GM18505 (cell line): ENCODE results near the gene ESM1.
"Not testable (repeated sequence)": the region's sequence is repeated elsewhere in the genome, so short reads cannot be mapped to it uniquely, and the experiment has no call there.

ENCODE experiments used
- ATAC-seq: cut with Tn5 transposase; IDR thresholded peaks from one replicate; pipeline ENCODE4 v1.9.1; 2021; ENCODE audit not compliant: unreplicated experiment
- POLR2A ChIP-seq: IDR thresholded peaks from 4 replicates; pipeline ENCODE4 v1.6.1; 2011; ENCODE audit warnings: borderline replicate concordance; ENCODE audit not compliant: insufficient read depth, insufficient read length; ENCODE audit errors: extremely low read depth

ESM1 gene, protein sequence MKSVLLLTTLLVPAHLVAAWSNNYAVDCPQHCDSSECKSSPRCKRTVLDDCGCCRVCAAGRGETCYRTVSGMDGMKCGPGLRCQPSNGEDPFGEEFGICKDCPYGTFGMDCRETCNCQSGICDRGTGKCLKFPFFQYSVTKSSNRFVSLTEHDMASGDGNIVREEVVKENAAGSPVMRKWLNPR

DNA sequence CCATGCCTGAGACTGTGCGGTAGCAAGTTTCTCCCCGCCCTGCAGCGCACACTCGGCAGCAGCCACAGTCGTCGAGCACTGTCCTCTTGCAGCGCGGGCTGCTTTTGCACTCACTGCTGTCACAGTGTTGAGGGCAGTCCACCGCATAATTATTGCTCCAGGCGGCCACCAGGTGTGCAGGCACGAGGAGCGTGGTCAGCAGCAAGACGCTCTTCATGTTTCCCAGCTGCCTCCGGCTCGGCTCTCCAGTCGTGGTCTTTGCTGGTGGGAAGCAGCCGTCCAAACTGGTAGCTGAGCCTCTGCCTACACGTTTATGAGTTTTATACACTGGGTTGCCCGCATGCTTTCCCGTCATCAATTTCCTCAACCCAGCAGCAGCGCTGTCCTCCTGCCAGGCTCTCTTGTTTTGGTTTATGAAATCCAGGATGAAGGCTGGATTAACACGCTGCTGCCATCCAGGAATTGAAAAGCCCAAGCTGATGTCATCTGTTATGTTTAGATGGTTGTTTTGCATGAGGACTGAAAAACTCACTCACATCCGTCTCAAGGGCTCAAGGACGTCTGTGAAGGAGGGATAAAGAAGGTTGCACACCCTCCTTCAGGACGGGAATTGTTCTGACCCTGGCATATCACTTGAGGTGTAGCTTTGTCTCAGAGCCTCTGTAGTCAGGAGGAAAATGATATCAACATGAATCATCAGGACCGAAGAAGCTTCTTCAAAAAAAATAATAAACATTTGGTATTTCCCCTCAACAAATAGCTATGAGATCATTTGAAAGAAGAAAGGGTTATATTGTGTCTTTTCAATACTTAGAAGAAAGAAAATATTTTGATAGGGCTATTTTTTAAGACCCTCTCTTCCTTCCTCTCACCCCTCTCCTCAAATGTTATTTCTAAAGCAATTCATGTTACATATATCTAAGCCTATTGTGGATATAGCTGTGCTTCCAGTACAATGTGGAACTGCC is at the start of gene ESM1:
Gene ESM1, minus strand, starts transcription at position 293 of the 968 bp plus-strand sequence. Its CDS starts 76 bp downstream, at position 217.
- no peak for ATAC-seq
- no peak for TF ChIP-seq POLR2A

DNA sequence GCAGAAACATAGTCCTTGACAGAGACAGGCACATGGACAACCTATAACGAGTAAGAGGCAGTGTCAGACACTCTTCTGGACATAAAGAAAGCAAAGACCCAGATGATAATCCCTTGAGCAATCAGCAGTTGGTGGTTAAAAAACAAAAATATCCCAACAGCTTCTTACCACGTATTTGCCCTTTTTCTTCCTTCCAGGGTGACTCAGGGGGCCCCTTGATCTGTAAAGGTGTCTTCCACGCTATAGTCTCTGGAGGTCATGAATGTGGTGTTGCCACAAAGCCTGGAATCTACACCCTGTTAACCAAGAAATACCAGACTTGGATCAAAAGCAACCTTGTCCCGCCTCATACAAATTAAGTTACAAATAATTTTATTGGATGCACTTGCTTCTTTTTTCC is 48.2 kb upstream of the ESM1 start:
- no peak for TF ChIP-seq POLR2A
- ATAC-seq, result no peak

DNA sequence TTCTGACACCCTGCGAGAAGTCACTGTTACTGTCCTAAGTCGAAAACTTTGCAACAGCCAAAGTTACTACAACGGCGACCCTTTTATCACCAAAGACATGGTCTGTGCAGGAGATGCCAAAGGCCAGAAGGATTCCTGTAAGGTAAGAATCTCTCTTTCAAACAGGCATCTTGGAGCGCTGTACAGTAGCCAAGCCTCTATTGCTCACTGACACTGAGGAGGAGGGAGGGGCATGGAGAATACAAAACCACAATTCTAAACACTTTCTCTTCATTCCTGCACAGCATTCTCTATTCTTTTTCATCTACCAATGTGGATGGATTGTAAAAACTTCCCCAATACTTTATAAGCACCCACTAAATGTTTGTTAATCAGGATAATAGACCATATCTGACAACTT is 46.1 kb upstream of the ESM1 start:
- TF ChIP-seq POLR2A, result no peak
- ATAC-seq, result no peak

DNA sequence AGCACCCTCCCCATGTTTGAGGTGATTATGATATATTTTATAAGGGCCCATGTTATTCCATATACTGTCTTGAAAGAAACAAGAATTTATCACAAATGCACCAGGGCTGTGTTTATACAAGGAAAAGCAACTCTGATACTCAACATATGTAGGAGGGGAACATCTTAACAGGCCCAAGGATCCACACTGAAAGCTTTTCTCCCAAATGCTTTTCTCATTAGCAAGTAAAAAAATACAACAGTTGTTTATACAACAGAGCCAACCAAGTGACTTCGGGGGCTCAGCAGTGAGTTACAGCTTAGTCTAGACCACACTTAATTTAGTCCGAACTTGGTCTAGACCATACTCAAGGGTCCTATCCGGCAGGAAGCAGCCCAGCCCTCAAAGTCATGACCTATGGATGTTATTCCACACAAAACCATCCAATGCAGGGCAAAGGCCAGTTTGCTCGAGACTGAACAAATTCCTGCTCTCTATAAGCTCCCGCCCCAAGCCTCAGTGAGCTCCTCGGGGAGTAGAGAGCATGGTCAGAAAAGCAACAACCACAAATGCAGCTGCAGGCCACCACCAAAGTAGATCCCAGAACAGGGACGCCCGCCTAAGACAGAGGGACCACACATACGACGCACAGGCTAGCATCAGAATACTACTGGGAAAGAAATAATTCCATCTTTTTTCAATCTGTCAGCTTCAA is 45.4 kb upstream of the ESM1 start:
- ATAC-seq, result no peak
- TF ChIP-seq POLR2A, result no peak

DNA sequence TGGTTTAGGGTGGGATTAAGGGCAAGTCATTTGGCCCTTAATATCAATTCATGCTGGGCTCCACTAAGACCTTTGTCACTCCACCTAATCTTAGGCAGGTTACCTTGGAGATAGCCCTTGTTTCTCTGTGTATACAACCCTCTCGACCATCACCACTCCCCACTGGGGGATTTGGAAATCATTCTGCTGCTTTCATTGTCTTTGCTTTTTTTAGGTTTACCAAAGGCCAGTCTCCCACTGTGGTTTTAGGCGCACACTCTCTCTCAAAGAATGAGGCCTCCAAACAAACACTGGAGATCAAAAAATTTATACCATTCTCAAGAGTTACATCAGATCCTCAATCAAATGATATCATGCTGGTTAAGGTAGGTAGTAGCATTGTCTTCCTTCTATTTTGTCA is 44.8 kb upstream of the ESM1 start:
- no peak for TF ChIP-seq POLR2A
- ATAC-seq, result no peak

DNA sequence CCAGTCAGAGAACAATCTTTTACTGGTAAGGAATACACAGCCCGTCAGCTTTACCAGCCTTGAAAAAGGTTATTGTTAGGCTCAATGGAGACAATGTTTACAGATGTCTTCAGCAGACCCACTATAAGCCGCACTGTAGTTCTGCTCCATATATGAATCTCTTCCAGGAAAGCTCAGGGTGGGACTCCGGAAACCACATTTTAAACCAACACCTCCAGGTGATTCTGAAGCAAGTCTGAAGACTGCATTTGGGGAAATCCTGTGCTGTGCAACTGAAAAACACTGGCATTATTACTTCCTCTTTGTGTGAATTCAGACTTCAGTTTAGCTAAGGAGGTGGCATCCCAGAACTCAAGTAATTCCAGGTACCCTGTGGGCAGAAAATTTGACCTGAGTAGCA is 42.2 kb upstream of the ESM1 start:
- TF ChIP-seq POLR2A, result no peak
- ATAC-seq, result no peak

DNA sequence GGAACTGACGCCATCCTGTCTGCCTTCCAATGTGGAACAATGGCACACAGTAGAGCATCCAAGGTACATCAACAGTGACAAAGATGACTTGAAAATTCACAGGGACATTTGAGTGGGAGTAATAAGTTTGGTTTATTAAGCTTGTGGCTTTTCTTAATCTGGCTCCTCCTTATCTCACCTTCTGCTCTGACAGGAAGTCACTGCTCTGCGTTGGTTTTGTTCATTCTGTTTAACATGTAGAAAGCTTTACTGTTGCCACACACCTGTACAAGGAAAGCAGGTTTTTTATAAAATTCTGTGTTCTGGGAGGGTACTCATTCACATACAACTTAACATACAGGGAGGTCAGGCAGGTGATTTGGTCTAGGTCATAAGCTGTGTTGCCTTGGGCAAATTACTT is 37.1 kb upstream of the ESM1 start:
- TF ChIP-seq POLR2A, result no peak
- no peak for ATAC-seq

DNA sequence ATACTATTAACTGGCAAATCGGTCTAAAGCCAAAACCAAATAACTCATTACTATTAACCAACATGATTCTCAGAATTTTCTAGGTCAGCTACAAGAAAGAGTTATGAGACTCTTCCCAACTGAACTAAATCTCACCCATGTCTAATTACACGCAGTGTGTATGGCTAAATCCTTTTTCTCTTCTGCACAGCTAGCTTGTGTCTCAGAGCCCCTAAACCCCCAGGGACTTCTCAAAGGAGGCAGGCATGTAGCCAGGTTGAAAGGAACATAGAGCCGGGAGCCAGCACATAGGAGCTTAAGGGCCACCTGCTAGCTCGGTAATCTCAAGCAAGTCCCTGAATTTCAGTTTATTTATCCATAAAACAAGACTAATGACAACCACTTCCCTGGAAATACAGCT is 36.4 kb upstream of the ESM1 start:
- ATAC-seq, result no peak
- no peak for TF ChIP-seq POLR2A

DNA sequence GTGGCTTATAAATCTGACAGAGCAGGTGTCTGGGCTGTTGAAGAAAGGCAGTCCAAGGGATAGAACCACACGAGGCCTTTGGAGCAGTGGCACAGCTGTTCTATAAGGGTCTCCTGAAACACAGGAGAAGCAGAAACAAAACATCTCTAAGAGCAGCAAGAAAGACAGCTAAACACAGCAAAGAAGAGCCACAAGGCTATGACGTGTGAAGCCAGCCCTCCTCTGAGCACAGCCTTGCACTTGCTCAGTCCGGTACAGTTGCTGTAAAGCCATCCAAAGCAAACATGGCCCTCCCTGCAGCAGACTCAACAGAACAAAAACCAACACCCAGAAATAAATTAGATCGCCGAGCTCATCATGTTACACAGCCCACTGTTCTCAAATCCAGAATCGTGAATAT is 36.0 kb upstream of the ESM1 start:
- no peak for TF ChIP-seq POLR2A

DNA sequence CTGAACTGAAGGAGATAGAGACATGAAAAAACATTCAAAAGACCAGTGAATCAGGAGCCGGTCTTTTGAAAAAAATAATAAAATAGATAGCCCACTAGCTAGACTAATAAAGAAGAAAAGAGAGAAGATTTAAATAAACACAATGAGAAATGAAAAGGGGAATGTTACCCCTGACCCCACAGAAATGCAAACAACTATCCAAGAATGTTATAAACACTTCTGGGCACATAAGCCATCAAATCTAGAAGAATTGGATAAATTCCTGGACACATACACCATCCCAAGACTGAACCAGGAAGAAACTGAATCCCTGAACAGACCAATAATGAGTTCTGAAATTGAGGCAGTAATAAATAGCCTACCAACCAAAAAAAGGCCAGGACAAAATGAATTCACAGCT is 24.8 kb upstream of the ESM1 start:
- ATAC-seq, result not testable (repeated sequence)

More for the DNA sequence above, 36.0 kb upstream of the ESM1 start:
- no peak for ATAC-seq

DNA sequence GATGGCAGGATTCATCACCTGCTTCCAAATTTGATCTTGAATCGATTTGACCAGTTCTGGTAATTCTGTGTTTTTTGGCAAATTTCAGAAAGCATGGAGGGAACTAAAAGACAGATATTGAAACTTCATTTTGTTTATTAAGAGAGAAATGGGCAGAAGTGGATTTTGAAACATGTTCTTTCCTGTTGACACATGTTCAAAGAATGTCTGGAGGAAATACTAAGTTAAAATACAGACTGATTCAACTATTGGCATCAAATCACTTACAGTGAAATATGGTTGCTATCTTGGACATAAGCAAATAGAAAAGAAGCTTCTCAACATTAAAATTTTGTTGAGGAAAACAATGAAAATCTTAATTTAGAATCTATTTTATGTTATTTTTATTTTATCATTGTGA is 19.3 kb upstream of the ESM1 start:
- TF ChIP-seq POLR2A, result no peak
- no peak for ATAC-seq

DNA sequence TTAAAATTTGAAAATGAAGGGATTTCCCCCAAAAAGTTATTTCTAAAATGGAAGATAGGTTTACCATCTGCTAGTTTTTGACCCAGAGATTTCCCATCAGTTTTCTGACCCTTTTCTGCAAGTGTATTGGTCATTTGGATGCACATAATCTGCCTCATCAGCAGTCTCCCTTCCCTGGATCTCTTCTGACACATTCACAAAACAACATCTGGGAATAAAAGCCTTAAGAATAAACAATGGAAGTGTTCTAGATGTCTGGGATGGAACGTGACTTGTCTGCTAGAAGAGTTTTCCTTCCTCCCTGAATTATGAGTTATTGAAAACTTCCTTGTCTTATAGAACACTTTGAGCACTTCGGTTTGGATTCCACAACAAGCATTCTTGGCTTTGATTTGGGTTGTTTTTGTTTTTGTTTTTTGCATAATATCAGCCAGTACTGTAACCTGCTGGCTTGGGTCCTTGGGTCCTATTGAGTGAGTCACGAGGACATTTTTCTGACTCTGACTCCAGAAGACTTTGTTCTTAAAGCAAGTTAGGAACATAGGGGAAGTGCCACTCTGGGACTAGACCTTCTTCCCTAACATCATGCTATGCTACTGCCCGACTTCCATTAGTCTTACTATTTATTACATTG is 18.2 kb upstream of the ESM1 start:
- TF ChIP-seq POLR2A, result no peak

DNA sequence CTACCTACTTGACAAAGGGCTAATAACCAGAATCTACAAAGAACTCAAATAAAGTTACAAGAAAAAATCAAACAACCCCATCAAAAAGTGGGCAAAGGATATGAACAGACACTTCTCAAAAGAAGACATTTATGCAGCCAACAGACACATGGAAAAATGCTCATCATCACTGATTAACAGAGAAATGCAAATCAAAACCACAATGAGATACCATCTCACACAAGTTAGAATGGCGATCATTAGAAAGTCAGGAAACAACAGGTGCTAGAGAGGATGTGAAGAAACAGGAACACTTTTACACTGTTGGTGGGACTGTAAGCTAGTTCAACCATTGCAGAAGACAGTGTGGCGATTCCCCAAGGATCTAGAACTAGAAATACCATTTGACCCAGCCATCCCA is 16.8 kb upstream of the ESM1 start:
- not testable (repeated sequence) for ATAC-seq

More for the DNA sequence above, 18.2 kb upstream of the ESM1 start:
- ATAC-seq, result no peak

DNA sequence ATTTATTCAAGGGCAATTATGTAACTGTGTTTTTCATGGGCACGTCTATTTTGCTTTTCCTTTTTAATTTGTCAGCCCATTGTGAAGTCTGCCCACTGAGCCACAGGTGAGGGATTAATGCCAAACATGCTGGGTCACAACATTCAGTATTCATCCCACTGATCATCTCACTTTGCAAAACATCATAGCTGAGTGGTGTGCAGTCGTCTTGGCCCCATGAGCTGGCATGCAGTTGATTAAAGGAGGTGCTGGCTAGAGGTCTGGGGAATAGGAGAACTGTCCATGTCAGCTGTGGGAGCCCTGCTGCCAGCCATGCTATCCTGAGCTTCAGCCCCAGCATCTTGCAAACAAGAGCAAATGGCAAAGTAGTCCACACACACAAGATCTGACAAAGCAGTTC is 11.7 kb upstream of the ESM1 start:
- no peak for TF ChIP-seq POLR2A
- no peak for ATAC-seq

DNA sequence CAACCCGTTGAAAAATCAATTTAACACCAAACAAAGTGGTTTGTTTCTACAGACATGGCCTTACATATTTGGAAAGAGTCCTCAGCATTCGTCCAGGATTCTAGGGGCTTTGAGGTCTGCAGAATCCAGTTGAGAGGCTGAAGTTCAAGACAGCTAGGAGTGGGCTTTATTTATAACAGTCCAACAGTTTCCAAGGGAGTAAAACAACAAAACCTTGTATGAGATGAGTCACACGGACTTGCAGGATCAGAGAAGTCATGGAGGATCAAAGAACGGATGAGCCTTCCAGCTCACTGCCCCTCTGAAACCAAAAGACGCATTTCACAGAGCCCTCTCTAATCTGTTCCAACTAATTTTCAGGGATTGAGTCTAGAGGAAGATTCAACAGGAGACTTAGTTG is 11.1 kb upstream of the ESM1 start:
- no peak for TF ChIP-seq POLR2A
- no peak for ATAC-seq
